Amygdala (tissue), 56 donors: ENCODE results near the gene GSAP.
"Not testable (repeated sequence)": the region's sequence is repeated elsewhere in the genome, so short reads cannot be mapped to it uniquely, and the experiment has no call there.

Experiments
- DNase-seq, 56 donors: peaks; one replicate each; lab custom pipeline; 2025; lab: John Stamatoyannopoulos, UW

The GSAP gene

GRCh38 chr7:77367976-77368375 lies 48.2 kb downstream of the GSAP start:
- DNase-seq, result no peak

GRCh38 chr7:77362905-77363304 lies 53.2 kb downstream of the GSAP start:
- DNase-seq, result no peak

GRCh38 chr7:77360969-77361368 lies 55.2 kb downstream of the GSAP start:
- no peak for DNase-seq

- no peak for DNase-seq
These were observed 56.0 kb downstream of the GSAP start for GRCh38 chr7:77360104-77360503.

GRCh38 chr7:77359599-77359998 lies 56.5 kb downstream of the GSAP start:
- no peak for DNase-seq

DNA sequence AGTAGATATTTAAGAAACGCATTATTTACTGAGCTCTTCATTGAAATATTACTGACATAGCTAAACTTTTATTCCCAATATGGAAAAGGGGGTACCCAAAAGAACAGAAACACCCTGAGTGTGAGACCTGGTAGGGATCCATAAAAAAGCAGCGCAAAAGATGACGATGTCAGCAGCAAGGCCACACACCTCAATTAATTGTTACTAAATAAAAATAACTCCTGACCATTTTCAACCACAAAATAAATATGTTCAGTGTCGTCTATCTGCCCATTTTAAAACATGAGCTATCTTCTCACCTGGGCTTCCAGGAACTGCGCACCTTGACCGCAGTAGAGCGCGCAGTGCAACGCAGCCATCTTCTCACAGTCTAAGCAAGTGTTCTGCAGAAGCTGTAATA lies 61.2 kb downstream of the GSAP start:
- no peak for DNase-seq

GRCh38 chr7:77354484-77354883 lies 61.7 kb downstream of the GSAP start:
- DNase-seq, result no peak

GRCh38 chr7:77353911-77354310 lies 62.2 kb downstream of the GSAP start:
- no peak for DNase-seq

GRCh38 chr7:77353407-77353721 lies 62.8 kb downstream of the GSAP start:
- no peak for DNase-seq

DNA sequence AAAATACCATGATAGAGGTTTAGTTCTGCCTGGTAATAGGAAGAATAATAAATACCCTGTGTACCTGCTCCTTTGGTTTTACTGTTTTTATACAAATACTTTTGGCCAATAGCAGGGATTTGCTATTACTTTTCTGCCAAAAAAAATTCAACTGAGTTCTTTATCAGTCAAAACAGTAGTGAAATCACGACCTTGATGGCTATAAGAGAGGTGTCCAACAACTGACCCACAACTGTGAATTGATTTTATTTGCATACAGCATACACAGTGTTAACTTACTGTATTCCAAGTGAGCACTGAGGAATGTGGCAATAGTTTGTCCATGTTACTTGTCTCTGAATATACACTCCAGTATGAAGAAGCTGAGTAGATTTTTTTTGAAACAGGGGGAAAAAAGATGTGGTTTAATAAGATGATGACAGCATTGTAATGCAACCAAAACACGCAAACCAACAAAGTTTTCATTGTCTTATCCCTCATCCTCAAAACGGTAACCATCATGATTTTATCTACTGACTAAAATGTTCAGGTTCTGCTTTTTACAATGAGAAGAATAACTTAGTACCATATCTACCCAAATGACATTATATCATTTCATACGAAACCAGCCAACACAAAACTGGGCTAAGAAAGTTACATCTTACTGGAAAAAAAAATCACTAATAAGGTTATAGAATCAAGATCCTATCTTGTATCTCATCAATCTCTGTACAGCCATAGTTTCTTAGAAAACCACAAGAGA lies 63.3 kb downstream of the GSAP start:
- DNase-seq, result no peak

GRCh38 chr7:77351539-77352004 lies 64.6 kb downstream of the GSAP start:
- DNase-seq, result no peak

DNA sequence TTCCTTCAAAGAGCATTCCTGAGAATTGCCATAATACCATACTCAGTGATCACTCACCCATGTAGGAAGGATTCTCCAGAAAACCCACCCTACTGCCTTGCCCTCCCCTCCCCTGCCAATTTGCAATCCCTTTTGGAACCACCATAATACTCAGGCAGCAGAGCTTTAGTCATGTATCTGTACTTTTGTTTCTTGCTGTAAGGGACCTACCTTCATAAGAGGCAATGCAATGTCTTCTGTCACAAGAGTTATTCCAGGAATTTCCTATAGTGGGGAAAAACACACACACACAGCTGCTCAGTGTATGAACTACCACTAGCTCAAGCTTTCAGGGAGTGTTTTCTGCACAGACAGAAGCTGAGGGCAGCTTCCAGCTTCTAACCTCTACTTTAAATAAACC lies 67.0 kb downstream of the GSAP start:
- no peak for DNase-seq

GRCh38 chr7:77348371-77348813 lies 67.8 kb downstream of the GSAP start:
- DNase-seq, result no peak

DNA sequence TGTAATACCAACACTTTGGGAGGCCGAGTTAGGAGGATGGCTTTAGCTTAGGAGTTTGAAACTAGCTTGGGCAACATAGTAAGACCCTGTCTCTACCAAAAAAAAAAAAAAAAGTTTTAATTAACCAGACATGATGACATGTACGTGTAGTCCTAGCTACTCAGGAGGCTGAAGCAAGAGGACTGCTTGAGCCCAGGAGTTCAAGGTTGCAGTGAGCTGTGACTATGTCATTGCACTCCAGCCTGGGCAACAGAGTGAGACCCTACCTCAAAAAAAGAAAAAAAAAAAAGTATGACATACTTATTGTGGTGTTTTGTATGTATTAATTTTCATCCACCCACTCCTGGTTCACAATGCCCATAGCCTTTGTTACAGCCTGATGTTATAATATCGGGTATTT lies 69.7 kb downstream of the GSAP start:
- no peak for DNase-seq

GRCh38 chr7:77345426-77345825 lies 70.7 kb downstream of the GSAP start:
- not testable (repeated sequence) for DNase-seq

DNA sequence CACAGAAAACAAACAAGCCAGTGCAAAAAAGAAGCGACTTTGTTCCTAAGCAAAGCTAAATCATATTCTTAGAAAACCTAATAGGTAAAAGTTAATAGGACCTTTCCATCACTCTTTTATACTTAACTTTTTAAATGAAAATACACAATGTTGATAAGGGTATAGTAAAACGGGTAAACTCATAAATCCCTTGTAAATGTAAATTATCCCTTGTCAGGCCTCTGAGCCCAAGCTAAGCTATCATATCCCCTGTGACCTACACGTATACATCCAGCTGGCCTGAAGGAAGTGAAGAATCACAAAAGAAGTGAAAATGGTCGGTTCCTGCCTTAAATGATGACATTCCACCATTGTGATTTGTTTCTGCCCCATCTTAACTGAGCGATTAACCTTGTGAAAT lies 76.4 kb downstream of the GSAP start:
- no peak for DNase-seq

GRCh38 chr7:77338883-77339629 lies 77.1 kb downstream of the GSAP start:
- DNase-seq, result no peak

GRCh38 chr7:77338260-77338659 lies 77.9 kb downstream of the GSAP start:
- DNase-seq, result no peak

DNA sequence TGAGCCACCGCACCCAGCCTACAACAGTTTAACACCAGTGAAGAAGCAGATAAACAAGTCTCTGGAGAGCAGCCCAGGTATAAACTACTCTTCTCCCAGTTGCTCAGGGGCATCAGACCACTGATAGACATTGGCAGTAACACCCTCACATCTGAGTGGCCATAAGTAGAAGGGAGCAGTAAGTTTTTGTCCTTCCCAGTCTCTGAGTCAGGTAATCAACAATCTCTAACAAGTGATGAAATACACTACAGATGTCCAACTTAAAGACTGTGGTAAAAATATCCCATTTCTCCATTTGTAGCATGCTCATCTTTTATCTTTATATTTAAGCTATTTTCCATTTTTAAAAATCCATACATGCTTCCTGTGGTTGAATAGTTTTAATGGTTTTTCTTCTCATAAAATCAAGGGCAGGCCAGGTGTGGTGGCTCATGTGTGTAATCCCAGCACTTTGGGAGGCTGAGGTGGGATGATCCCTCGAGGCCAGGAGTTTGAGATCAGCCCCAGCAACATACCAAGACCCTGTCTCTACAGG lies 78.6 kb downstream of the GSAP start:
- no peak for DNase-seq

DNA sequence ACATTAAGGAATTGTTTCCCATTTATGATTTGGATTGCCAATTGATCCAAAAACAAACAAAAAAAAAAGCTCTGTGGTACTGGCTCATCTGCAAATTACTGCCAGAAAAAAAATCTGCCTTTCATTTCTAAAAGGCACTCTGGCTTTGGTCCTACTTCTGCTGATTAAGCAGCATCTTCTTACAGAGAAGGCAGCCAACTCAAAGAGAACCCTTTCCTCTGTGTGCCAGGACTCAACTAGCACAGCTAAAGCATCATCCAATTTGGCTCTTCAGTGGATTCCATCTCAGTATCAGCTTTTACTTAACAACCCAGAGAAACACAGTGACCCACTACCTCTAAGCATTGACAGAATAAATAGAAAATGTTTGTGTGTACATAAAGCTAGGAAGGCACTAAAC lies 80.6 kb downstream of the GSAP start:
- DNase-seq, result no peak

DNA sequence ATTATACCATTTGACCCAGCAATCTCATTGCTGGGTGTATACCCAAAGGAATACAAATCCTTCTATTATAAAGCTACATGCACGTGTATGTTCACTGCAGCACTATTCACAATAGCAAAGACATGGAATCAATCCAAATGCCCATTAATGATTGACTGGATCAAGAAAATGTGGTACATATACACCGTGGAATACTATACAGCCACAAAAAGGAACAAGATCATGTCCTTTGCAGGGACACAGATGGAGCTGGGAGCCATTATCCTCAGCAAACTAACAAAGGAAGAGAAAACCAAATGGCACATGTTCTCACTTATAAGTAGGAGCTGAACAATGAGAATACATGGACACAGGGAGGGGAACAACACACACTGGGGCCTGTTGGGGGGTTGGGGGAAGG lies 82.1 kb downstream of the GSAP start:
- DNase-seq, result not testable (repeated sequence)
